Measurements from ENCODE around the gene CBFB. TPM values are rescaled to one million over a fixed set of nuclear protein-coding genes. Genes with fewer than 3 reads are reported as not detected.

The CBFB gene
- total and polyA plus RNA-seq, 2 of the 13 experiments (the other 11 are each of a cell fraction or from before 2014, with no cell fraction given): 22.1 to 70.8 TPM

DNA sequence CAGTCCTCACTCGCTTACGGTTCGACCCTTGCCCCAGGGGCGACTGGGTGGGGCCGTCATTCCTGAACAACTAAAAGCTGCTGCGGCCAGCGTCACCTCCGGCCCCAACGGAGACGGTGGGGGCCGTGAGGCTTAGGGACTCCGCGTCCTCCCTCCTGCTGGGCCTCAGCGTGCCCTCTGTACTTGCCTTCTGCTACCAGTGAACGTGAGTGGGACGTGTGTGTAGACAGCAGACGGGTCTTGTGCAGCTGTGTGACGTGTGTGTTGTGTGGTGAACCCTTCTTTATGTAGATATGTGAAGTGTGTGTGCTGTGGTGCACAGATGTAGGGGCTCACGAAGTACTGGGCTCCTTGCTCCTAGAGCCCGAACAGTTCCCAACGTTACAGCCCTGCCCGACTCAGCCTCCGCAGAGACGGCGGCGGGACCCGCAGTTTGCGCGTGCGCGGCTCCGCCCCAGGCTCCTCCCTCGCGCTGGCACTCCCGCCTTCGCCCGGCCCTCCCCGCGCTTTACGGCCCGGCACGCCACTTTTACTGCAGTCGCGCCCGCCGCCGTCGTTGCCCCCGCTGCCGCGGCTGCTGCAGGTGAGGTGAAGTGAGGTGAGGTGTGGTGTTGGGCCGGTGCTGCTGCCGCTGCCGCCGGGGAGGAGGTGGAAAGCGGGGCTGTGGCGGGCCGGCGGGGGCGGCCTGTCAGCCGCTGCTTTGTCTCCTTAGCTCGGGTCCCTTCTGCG is 80.6 kb downstream of the CBFB start, which contains the start of gene PHAF1 (continued):
- TF ChIP-seq, protein P1, sequence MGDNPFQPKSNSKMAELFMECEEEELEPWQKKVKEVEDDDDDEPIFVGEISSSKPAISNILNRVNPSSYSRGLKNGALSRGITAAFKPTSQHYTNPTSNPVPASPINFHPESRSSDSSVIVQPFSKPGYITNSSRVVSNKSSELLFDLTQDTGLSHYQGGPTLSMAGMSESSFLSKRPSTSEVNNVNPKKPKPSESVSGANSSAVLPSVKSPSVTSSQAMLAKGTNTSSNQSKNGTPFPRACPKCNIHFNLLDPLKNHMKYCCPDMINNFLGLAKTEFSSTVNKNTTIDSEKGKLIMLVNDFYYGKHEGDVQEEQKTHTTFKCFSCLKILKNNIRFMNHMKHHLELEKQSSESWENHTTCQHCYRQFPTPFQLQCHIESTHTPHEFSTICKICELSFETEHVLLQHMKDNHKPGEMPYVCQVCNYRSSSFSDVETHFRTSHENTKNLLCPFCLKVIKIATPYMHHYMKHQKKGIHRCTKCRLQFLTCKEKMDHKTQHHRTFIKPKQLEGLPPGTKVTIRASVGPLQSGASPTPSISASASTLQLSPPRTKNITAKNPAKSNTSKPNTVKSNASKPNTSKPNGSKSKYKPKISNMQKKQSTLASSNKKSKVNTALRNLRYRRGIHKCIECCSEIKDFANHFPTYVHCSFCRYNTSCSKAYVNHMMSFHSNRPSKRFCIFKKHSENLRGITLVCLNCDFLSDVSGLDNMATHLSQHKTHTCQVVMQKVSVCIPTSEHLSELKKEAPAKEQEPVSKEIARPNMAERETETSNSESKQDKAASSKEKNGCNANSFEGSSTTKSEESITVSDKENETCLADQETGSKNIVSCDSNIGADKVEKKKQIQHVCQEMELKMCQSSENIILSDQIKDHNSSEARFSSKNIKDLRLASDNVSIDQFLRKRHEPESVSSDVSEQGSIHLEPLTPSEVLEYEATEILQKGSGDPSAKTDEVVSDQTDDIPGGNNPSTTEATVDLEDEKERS (CRISPR knock-in tag; IDR thresholded peaks at IDR 0.05): no peak
- TF ChIP-seq RFXAP (CRISPR knock-in tag; IDR thresholded peaks at IDR 0.05; ENCODE audit: borderline replicate concordance) (peak; percentile 84; the same call in 1 of the 2 replicates), HES4 (CRISPR knock-in tag; IDR thresholded peaks at IDR 0.05; ENCODE audit: borderline replicate concordance) (0 out of 2 replicates have a peak, but pooled peaks have one; percentile 74), ZMYM2 (CRISPR knock-in tag; IDR thresholded peaks at IDR 0.05) (peak; percentile 60; the same call in 1 of the 2 replicates), ZNF891 (CRISPR knock-in tag; IDR thresholded peaks at IDR 0.05) (0 out of 2 replicates have a peak, but pooled peaks have one; percentile 19), RNF2 (conservative IDR thresholded peaks at IDR 0.05; ENCODE audit: low read depth) (no peak; the same call in 1 of the 2 replicates), ZNF879 (CRISPR knock-in tag; IDR thresholded peaks at IDR 0.05) (peak; percentile 78; the same call in 1 of the 2 replicates), ZNF20 (CRISPR knock-in tag; IDR thresholded peaks at IDR 0.05) (no peak), NR2C2 (CRISPR knock-in tag; IDR thresholded peaks at IDR 0.05; ENCODE audit: borderline replicate concordance) (peak; percentile 59), ZNF569 (CRISPR knock-in tag; IDR thresholded peaks at IDR 0.05; ENCODE audit: borderline replicate concordance) (no peak), ATAD3A (CRISPR knock-in tag; IDR thresholded peaks at IDR 0.05) (no peak), ZNF644 (CRISPR knock-in tag; IDR thresholded peaks at IDR 0.05; ENCODE audit: low read depth) (0 out of 2 replicates have a peak, but pooled peaks have one; percentile 28), MAF1 (CRISPR knock-in tag; IDR thresholded peaks at IDR 0.05; ENCODE audit: borderline replicate concordance) (peak; percentile 66; the same call in 1 of the 2 replicates)
- TF ChIP-seq, protein P2, sequence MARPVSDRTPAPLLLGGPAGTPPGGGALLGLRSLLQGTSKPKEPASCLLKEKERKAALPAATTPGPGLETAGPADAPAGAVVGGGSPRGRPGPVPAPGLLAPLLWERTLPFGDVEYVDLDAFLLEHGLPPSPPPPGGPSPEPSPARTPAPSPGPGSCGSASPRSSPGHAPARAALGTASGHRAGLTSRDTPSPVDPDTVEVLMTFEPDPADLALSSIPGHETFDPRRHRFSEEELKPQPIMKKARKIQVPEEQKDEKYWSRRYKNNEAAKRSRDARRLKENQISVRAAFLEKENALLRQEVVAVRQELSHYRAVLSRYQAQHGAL (CRISPR knock-in tag; IDR thresholded peaks at IDR 0.05; ENCODE audit: not compliant biosample characterization): peak; percentile 16
- TF ChIP-seq, protein P3, sequence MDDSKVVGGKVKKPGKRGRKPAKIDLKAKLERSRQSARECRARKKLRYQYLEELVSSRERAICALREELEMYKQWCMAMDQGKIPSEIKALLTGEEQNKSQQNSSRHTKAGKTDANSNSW (CRISPR knock-in tag; IDR thresholded peaks at IDR 0.05; ENCODE audit: borderline replicate concordance): peak; percentile 89; the same call in 1 of the 2 replicates
- TF ChIP-seq, protein P4, sequence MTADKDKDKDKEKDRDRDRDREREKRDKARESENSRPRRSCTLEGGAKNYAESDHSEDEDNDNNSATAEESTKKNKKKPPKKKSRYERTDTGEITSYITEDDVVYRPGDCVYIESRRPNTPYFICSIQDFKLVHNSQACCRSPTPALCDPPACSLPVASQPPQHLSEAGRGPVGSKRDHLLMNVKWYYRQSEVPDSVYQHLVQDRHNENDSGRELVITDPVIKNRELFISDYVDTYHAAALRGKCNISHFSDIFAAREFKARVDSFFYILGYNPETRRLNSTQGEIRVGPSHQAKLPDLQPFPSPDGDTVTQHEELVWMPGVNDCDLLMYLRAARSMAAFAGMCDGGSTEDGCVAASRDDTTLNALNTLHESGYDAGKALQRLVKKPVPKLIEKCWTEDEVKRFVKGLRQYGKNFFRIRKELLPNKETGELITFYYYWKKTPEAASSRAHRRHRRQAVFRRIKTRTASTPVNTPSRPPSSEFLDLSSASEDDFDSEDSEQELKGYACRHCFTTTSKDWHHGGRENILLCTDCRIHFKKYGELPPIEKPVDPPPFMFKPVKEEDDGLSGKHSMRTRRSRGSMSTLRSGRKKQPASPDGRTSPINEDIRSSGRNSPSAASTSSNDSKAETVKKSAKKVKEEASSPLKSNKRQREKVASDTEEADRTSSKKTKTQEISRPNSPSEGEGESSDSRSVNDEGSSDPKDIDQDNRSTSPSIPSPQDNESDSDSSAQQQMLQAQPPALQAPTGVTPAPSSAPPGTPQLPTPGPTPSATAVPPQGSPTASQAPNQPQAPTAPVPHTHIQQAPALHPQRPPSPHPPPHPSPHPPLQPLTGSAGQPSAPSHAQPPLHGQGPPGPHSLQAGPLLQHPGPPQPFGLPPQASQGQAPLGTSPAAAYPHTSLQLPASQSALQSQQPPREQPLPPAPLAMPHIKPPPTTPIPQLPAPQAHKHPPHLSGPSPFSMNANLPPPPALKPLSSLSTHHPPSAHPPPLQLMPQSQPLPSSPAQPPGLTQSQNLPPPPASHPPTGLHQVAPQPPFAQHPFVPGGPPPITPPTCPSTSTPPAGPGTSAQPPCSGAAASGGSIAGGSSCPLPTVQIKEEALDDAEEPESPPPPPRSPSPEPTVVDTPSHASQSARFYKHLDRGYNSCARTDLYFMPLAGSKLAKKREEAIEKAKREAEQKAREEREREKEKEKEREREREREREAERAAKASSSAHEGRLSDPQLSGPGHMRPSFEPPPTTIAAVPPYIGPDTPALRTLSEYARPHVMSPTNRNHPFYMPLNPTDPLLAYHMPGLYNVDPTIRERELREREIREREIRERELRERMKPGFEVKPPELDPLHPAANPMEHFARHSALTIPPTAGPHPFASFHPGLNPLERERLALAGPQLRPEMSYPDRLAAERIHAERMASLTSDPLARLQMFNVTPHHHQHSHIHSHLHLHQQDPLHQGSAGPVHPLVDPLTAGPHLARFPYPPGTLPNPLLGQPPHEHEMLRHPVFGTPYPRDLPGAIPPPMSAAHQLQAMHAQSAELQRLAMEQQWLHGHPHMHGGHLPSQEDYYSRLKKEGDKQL (CRISPR knock-in tag; IDR thresholded peaks at IDR 0.05; ENCODE audit: low read depth): peak; percentile 31; the same call in 1 of the 2 replicates
- TF ChIP-seq, protein P5, sequence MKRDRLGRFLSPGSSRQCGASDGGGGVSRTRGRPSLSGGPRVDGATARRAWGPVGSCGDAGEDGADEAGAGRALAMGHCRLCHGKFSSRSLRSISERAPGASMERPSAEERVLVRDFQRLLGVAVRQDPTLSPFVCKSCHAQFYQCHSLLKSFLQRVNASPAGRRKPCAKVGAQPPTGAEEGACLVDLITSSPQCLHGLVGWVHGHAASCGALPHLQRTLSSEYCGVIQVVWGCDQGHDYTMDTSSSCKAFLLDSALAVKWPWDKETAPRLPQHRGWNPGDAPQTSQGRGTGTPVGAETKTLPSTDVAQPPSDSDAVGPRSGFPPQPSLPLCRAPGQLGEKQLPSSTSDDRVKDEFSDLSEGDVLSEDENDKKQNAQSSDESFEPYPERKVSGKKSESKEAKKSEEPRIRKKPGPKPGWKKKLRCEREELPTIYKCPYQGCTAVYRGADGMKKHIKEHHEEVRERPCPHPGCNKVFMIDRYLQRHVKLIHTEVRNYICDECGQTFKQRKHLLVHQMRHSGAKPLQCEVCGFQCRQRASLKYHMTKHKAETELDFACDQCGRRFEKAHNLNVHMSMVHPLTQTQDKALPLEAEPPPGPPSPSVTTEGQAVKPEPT (CRISPR knock-in tag; IDR thresholded peaks at IDR 0.05; ENCODE audit: low read depth): no peak
